Tibial nerve (tissue), 4 donors: ENCODE measurements around the gene NNT. TPM values are rescaled to one million over a fixed set of nuclear protein-coding genes. Genes with fewer than 3 reads are reported as not detected.

Experiments used
- DNase-seq, 2 donors: peaks; one replicate each; pipeline ENCODE4 v3.0.0-alpha.2; 2019; ENCODE audit warnings: low spot score in 2 of 2
- H3K27ac ChIP-seq, 4 donors: fragments of 200-600 bp; sonication (generic) in 3 of 4; one replicate each; pipeline ENCODE4 v1.5.1; 2017 to 2019; ENCODE audit warnings: mild to moderate bottlenecking in 1 of 4
- H3K27me3 ChIP-seq, 2 donors: fragments of 200-600 bp; sonication (generic) in 1 of 2; one replicate each; pipeline versions ENCODE4 v1.5.1 to v1.6.0; 2017 to 2019
- H3K36me3 ChIP-seq, 3 donors: fragments of 200-600 bp; sonication (generic); one replicate each; pipeline ENCODE4 v1.5.1; 2018 to 2019
- H3K4me1 ChIP-seq, 4 donors: fragments of 200-600 bp; sonication (generic) in 3 of 4; one replicate each; pipeline ENCODE4 v1.5.1; 2017 to 2019
- H3K4me3 ChIP-seq, 4 donors: fragments of 200-600 bp; sonication (generic) in 3 of 4; one replicate each; pipeline ENCODE4 v1.5.1; 2017 to 2019; ENCODE audit warnings: mild to moderate bottlenecking in 1 of 4, moderate library complexity in 1 of 4
- H3K9me3 ChIP-seq, 4 donors: fragments of 200-600 bp; sonication (generic) in 3 of 4; one replicate each; pipeline ENCODE4 v1.5.1; 2017 to 2019
- EP300 ChIP-seq, 2 donors: sonication (generic); formaldehyde crosslinking; IDR thresholded peaks; one replicate each; pipeline ENCODE4 v1.6.1; 2017; ENCODE audit warnings: antibody characterized with exemption in 2 of 2, mild to moderate bottlenecking in 1 of 2
- POLR2A ChIP-seq, 2 donors: fragments of 450-650 bp; IDR thresholded peaks; one replicate each; pipeline ENCODE4 v1.6.1; 2017; ENCODE audit warnings: antibody characterized with exemption in 2 of 2, mild to moderate bottlenecking in 2 of 2, moderate library complexity in 2 of 2
- WGBS, 2 donors: methylation state at CpG; one replicate each; pipeline ENCODE4 v1.1.5; 2018; 5-methylcytosine and 5-hydroxymethylcytosine counted together
- total RNA-seq, 4 donors: library from RNA; depleted of rRNA; stranded (reverse); fragments of >200 nt; gene quantifications; one replicate each; pipeline ENCODE4 v1.1.0, GENCODE V29; 2016
- TF ChIP-seq, protein P1 (sequence below), 5 experiments: fragments of 200-600 bp in 3 of 5; fragments of 450-650 bp in 2 of 5; sonication (generic) in 3 of 5; IDR thresholded peaks; one replicate each; pipeline ENCODE4 v1.5.1; 2016 to 2019; ENCODE audit warnings: antibody characterized with exemption in 5 of 5, mild to moderate bottlenecking in 3 of 5, moderate library complexity in 2 of 5

Gene NNT
- total RNA-seq, 4 donors from 2014 or later = 36.3 to 47.1 (median 42.7) TPM

DNA sequence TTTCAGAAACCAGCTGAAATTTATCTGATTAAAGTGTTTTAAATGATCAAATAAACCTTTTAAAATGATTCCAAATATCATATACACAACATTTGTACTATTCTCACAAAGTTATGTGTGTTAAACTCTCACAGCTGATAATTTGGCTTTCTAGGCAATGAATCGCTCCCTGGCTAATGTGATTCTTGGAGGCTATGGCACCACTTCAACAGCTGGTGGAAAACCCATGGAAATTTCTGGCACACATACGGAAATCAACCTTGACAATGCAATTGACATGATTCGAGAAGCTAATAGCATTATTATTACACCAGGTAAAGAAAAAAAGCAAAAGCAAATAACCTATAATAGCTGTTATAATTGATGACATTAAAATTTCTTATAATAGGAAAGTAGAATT lies 72.4 kb downstream of the NNT start:
- TF ChIP-seq, protein P1, sequence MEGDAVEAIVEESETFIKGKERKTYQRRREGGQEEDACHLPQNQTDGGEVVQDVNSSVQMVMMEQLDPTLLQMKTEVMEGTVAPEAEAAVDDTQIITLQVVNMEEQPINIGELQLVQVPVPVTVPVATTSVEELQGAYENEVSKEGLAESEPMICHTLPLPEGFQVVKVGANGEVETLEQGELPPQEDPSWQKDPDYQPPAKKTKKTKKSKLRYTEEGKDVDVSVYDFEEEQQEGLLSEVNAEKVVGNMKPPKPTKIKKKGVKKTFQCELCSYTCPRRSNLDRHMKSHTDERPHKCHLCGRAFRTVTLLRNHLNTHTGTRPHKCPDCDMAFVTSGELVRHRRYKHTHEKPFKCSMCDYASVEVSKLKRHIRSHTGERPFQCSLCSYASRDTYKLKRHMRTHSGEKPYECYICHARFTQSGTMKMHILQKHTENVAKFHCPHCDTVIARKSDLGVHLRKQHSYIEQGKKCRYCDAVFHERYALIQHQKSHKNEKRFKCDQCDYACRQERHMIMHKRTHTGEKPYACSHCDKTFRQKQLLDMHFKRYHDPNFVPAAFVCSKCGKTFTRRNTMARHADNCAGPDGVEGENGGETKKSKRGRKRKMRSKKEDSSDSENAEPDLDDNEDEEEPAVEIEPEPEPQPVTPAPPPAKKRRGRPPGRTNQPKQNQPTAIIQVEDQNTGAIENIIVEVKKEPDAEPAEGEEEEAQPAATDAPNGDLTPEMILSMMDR (IDR thresholded peaks at IDR 0.05) = no peak
- TF ChIP-seq EP300 (IDR thresholded peaks at IDR 0.05) (no peak), POLR2A (IDR thresholded peaks at IDR 0.05) (no peak)
- 89 to 97% methylated on average over 3 of the region's 3 CpGs for WGBS, 2 donors

DNA sequence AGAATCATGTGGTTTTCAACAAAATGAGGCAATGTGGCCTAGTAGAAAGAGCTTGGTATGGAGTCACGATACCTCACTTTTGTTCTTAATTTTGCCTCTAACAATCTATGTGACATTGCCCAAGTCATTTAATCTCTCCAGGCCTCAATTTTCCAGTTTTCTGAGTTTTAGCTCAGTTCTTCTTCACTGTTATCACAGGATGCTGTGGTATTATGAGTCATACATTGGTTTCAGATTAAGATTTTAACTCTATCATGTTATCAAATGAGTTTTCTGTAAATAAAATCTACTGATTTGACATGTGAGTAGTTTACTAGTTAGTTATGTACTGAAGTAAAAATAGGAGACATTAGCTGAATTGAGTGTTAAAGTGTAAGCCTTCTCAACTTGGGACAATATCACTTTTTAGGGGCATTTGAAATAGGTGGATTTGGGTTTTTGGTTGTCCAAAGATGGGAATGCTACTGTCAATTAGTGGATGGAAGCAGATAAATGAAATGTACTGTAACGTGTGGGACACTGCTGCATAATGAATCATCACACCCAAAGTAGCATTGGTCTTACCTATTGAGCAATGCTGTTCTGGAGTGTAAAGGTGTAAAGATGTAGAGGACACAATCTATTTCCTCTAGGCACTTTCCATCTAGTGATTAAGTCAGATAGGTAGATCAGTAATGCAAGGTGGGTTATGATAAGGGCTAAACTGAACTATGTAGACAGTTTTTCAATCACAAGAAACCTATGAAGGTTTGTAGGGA lies 73.3 kb downstream of the NNT start:
- Histone ChIP-seq H3K4me3 (no peak overlapping the region), H3K27ac (peak overlapping the region in 1 of 4 donors; percentile 34), H3K27me3 (no peaks in the 10 kb centered on the region), H3K9me3 (no peaks in the 10 kb centered on the region), H3K36me3 (peaks cover 0 to 9% (median 0%) of the 10 kb centered on the region in 3 donors), H3K4me1 (peaks cover 0 to 12% (median 0%) of the 10 kb centered on the region in 4 donors)
- 93 to 95% methylated on average over 2 of the region's 2 CpGs for WGBS, 2 donors
- no peak for DNase-seq
- TF ChIP-seq EP300 (IDR thresholded peaks at IDR 0.05) = no peak
- TF ChIP-seq, protein P1 (IDR thresholded peaks at IDR 0.05) = no peak
- TF ChIP-seq POLR2A (IDR thresholded peaks at IDR 0.05) = no peak

More for the DNA sequence above, 72.4 kb downstream of the NNT start:
- peaks cover 0 to 12% (median 0%) of the 10 kb centered on the region in 4 donors for H3K4me1 ChIP-seq
- peaks cover 0 to 9% (median 0%) of the 10 kb centered on the region in 3 donors for H3K36me3 ChIP-seq
- H3K27me3 ChIP-seq = no peaks in the 10 kb centered on the region
- no peak overlapping the region for H3K27ac ChIP-seq
- H3K4me3 ChIP-seq = no peak overlapping the region
- DNase-seq = no peak
- no peaks in the 10 kb centered on the region for H3K9me3 ChIP-seq

DNA sequence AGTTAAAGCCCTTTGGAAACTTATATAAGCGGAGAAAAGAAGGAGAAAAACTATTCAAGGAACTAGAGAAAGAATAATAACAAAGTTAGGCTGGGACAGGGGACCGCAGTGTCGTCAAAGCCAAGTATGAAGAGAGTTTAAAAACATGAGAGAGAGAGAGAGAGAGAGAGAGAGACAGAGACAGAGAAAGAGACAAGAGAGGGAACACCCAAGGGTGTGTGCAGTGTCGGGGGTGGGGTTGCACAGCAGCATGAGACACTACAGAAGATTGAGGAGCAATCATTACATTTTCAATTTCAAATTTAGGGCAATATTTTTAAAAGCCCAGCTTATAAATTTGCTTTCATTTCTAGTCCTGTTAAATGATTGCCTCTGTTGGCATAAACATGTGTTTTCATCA lies 74.3 kb downstream of the NNT start:
- 91 to 95% methylated on average over 4 of the region's 4 CpGs for WGBS, 2 donors
- no peak overlapping the region for H3K4me3 ChIP-seq
- TF ChIP-seq POLR2A (IDR thresholded peaks at IDR 0.05) = no peak
- TF ChIP-seq, protein P1 (IDR thresholded peaks at IDR 0.05) = no peak
- no peak for DNase-seq
- peaks cover 0 to 12% (median 0%) of the 10 kb centered on the region in 4 donors for H3K4me1 ChIP-seq
- H3K27ac ChIP-seq = peak overlapping the region in 2 of 4 donors; percentile 34 to 59
- no peaks in the 10 kb centered on the region for H3K9me3 ChIP-seq
- H3K27me3 ChIP-seq = no peaks in the 10 kb centered on the region
- peaks cover 0 to 9% (median 0%) of the 10 kb centered on the region in 3 donors for H3K36me3 ChIP-seq

DNA sequence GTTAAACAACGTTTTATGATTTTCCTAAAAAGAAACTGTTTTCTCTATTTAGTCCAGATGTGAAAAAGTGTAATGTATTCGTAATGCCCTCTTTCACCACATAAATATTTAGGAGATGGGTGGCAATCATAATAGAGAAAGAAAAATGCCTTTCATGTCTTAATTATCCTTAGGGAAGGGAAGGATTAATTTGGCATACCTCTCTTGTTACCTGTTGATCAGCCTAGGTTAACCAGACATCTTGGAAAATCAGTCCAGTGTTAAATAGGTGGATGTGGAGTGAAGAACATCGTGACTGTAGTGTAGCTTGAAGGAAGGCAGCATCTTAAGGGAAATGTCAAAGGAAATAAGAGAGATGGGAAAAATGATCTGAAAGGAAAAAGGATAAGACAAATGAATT lies 76.2 kb downstream of the NNT start:
- no peaks in the 10 kb centered on the region for H3K27me3 ChIP-seq
- 82 to 87% methylated on average over 3 of the region's 3 CpGs for WGBS, 2 donors
- no peak overlapping the region for H3K4me3 ChIP-seq
- DNase-seq = no peak
- H3K36me3 ChIP-seq = no peaks in the 10 kb centered on the region
- H3K4me1 ChIP-seq = peaks cover 0 to 25% (median 3%) of the 10 kb centered on the region in 4 donors
- TF ChIP-seq POLR2A (IDR thresholded peaks at IDR 0.05) (no peak), EP300 (IDR thresholded peaks at IDR 0.05) (no peak)
- TF ChIP-seq, protein P1 (IDR thresholded peaks at IDR 0.05) = no peak
- peak overlapping the region in 1 of 4 donors; percentile 49 for H3K27ac ChIP-seq
- H3K9me3 ChIP-seq = no peaks in the 10 kb centered on the region

DNA sequence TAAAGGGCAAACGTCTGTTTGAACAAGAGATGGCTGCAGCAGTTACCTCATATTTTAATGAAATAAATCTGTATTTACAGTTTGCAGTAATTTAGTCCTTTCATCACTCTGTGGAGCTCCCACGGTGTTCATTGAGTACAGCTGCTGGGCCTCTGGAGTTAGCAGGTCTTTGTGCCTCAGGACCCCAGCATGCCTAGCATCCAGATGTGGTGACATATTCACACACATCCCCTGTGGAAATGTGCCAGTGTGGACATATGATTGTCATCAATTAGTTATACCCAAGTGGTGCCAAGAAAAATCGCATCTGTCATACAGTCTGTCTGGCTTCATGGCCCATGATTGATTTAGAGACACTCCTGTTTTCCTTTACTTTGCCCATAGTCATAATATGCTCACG lies 77.3 kb downstream of the NNT start:
- 57 to 58% methylated on average over 4 of the region's 4 CpGs for WGBS, 2 donors
- no peaks in the 10 kb centered on the region for H3K36me3 ChIP-seq
- TF ChIP-seq, protein P1 (IDR thresholded peaks at IDR 0.05) = no peak
- TF ChIP-seq POLR2A (IDR thresholded peaks at IDR 0.05) = no peak
- TF ChIP-seq EP300 (IDR thresholded peaks at IDR 0.05) = no peak
- H3K27me3 ChIP-seq = no peaks in the 10 kb centered on the region
- H3K4me3 ChIP-seq = no peak overlapping the region
- peaks cover 0 to 36% (median 9%) of the 10 kb centered on the region in 4 donors for H3K4me1 ChIP-seq
- DNase-seq = no peak
- peak overlapping the region in 2 of 4 donors; percentile 3 to 13 for H3K27ac ChIP-seq
- no peaks in the 10 kb centered on the region for H3K9me3 ChIP-seq
